Skeletal muscle tissue (tissue), 5 donors: ENCODE measurements around the gene EIF2B1. TPM values are rescaled to one million over a fixed set of nuclear protein-coding genes. Genes with fewer than 3 reads are reported as not detected.

Experiments
- H3K27ac ChIP-seq: one replicate; pipeline ENCODE4 v1.7.0; 2013; ENCODE audit warnings: mild to moderate bottlenecking, low read depth, low read length, inconsistent platforms
- H3K27me3 ChIP-seq, 3 donors: one replicate each; pipeline ENCODE4 v1.7.0; 2013; ENCODE audit warnings: low read length in 3 of 3; ENCODE audit not compliant: control insufficient read depth in 3 of 3, insufficient read depth in 3 of 3
- H3K36me3 ChIP-seq, 3 donors: one replicate each; pipeline ENCODE4 v1.7.0; 2013; ENCODE audit warnings: low read length in 3 of 3; ENCODE audit not compliant: control insufficient read depth in 3 of 3, insufficient read depth in 3 of 3
- H3K4me1 ChIP-seq, 3 donors: one replicate each; pipeline ENCODE4 v1.7.0; 2013; ENCODE audit warnings: low read length in 3 of 3, mild to moderate bottlenecking in 3 of 3; ENCODE audit not compliant: control insufficient read depth in 3 of 3, insufficient read depth in 3 of 3
- H3K4me3 ChIP-seq, 3 donors: one replicate each; pipeline ENCODE4 v1.7.0; 2013; ENCODE audit warnings: low read length in 3 of 3
- H3K9ac ChIP-seq, 3 donors: one replicate each; pipeline ENCODE4 v1.7.0; 2013; ENCODE audit warnings: low read length in 3 of 3, mild to moderate bottlenecking in 3 of 3, moderate library complexity in 2 of 3, low read depth in 1 of 3
- H3K9me3 ChIP-seq, 3 donors: one replicate each; pipeline ENCODE4 v1.7.0; 2013; ENCODE audit warnings: low read length in 3 of 3; ENCODE audit not compliant: control insufficient read depth in 3 of 3
- small RNA-seq: library from RNA; depleted of rRNA; stranded (forward); fragments of <200 nt; gene quantifications from one replicate; pipeline ENCODE3, GENCODE V24; 2014
- total RNA-seq: library from RNA; depleted of rRNA; stranded (reverse); fragments of >200 nt; gene quantifications from one replicate; pipeline ENCODE4 v1.2.3, GENCODE V29; 2014
- donor health status: Osteomylitis.

EIF2B1 gene
- total RNA-seq, 1 donor from 2014 or later = 34.4 TPM

DNA sequence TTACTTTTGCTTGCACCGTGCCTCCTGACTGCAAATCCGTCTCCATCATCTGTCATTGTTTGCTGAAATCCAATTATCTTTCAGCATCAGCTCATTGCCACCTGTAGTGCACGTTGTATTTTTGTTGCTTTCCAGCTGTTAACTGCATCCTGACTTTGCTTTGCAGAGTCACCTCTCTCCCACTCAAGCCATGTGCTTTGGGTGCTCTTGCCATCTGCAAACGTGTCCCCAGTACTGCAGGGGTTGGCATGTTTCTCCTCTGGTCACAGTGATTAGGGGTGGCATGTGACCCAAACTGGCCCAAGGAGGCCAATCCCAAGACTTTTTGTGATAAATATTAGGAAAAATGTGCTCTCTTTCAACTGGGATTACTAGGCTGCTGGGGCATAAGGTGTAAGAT lies 59.6 kb downstream of the EIF2B1 start:
- Histone ChIP-seq H3K9ac (no peak overlapping the region), H3K4me1 (no peaks in the 10 kb centered on the region), H3K36me3 (peaks cover 0 to 4% (median 4%) of the 10 kb centered on the region in 3 donors), H3K4me3 (no peak overlapping the region), H3K27me3 (no peaks in the 10 kb centered on the region), H3K27ac (no peak overlapping the region), H3K9me3 (no peaks in the 10 kb centered on the region)

GRCh38 chr12:123572391-123572790 lies 61.1 kb downstream of the EIF2B1 start:
- no peak overlapping the region for H3K9ac ChIP-seq
- H3K4me1 ChIP-seq = no peaks in the 10 kb centered on the region
- no peaks in the 10 kb centered on the region for H3K9me3 ChIP-seq
- H3K27me3 ChIP-seq = no peaks in the 10 kb centered on the region
- no peak overlapping the region for H3K27ac ChIP-seq
- H3K4me3 ChIP-seq = no peak overlapping the region
- H3K36me3 ChIP-seq = peaks cover 0 to 4% (median 2%) of the 10 kb centered on the region in 3 donors

- Histone ChIP-seq H3K9ac (no peak overlapping the region), H3K4me3 (peak overlapping the region in 1 of 3 donors; percentile 17), H3K4me1 (no peaks in the 10 kb centered on the region), H3K36me3 (peaks cover 0 to 2% (median 0%) of the 10 kb centered on the region in 3 donors), H3K9me3 (no peaks in the 10 kb centered on the region), H3K27ac (no peak overlapping the region), H3K27me3 (no peaks in the 10 kb centered on the region)
Observed at GRCh38 chr12:123571343-123571813, 62.1 kb downstream of the EIF2B1 start.

Small RNAs within 50 kb of the gene (small RNA-seq; reads per million reads assigned to genes)
- 0.09 reads per million for gene SNORA9B

Other genes starting within 250 kb of the EIF2B1 start
- 19.3 TPM for gene KMT5A, start 249.6 kb downstream of the EIF2B1 start, total RNA-seq
- gene RILPL2, start 197.0 kb downstream of the EIF2B1 start, total RNA-seq = 1.0 TPM
- 15.7 TPM for gene SNRNP35, start 175.5 kb downstream of the EIF2B1 start, total RNA-seq
- gene RILPL1, start 100.0 kb downstream of the EIF2B1 start, total RNA-seq = 5.2 TPM
- 224 TPM for gene TMED2, start 49.1 kb downstream of the EIF2B1 start, total RNA-seq
- gene DDX55, start 31.6 kb downstream of the EIF2B1 start, total RNA-seq = 12.5 TPM
- gene GTF2H3, start 143 bp upstream of the EIF2B1 start, total RNA-seq = 14.6 TPM
- 6.8 TPM for gene TCTN2, start 37.4 kb upstream of the EIF2B1 start, total RNA-seq
- 11.5 TPM for gene ATP6V0A2, start 78.7 kb upstream of the EIF2B1 start, total RNA-seq
- gene DNAH10, start 128.6 kb upstream of the EIF2B1 start, total RNA-seq = under 0.01 TPM